Vagina (tissue), 2 donors: Measurements from ENCODE around the gene PANX3. TPM values are rescaled to one million over a fixed set of nuclear protein-coding genes. Genes with fewer than 3 reads are reported as not detected.

ENCODE experiments used
- DNase-seq, 2 donors: peaks; one replicate each; pipeline ENCODE4 v3.0.0-alpha.2; 2017; ENCODE audit errors: extremely low spot score in 2 of 2
- H3K27ac ChIP-seq: fragments of 200-600 bp; sonication (generic); one replicate; pipeline ENCODE4 v1.5.1; 2019
- H3K27me3 ChIP-seq: fragments of 200-600 bp; sonication (generic); one replicate; pipeline ENCODE4 v1.5.1; 2019
- H3K36me3 ChIP-seq, 2 donors: fragments of 200-600 bp; sonication (generic); one replicate each; pipeline ENCODE4 v1.5.1; 2017 to 2019
- H3K4me1 ChIP-seq: fragments of 200-600 bp; sonication (generic); one replicate; pipeline ENCODE4 v1.5.1; 2019
- H3K4me3 ChIP-seq, 2 donors: fragments of 200-600 bp; sonication (generic); 1 replicate in 1 of 2; 2 replicates in 1 of 2; pipeline ENCODE4 v1.5.1; 2016 to 2019
- H3K9me3 ChIP-seq: fragments of 200-600 bp; sonication (generic); one replicate; pipeline ENCODE4 v1.5.1; 2019
- CTCF ChIP-seq, 3 experiments: fragments of 450-650 bp in 2 of 3; fragments of 200-600 bp in 1 of 3; sonication (generic) in 1 of 3; IDR thresholded peaks; one replicate each; pipeline ENCODE4 v1.5.1; 2017 to 2019; ENCODE audit warnings: antibody characterized with exemption in 3 of 3, mild to moderate bottlenecking in 2 of 3, moderate library complexity in 2 of 3
- POLR2A ChIP-seq, 2 donors: fragments of 450-650 bp; IDR thresholded peaks; one replicate each; pipeline ENCODE4 v1.6.1; 2017; ENCODE audit warnings: antibody characterized with exemption in 2 of 2, mild to moderate bottlenecking in 2 of 2, moderate library complexity in 2 of 2
- POLR2AphosphoS5 ChIP-seq, 2 donors: sonication (generic); formaldehyde crosslinking; IDR thresholded peaks; one replicate each; pipeline ENCODE4 v1.9.0; 2017; ENCODE audit warnings: antibody characterized with exemption in 2 of 2, mild to moderate bottlenecking in 2 of 2, low read depth in 1 of 2; ENCODE audit not compliant: insufficient read depth in 1 of 2
- intact Hi-C: fragments of 100-400 bp; cut with DNase I; formaldehyde crosslinking; loops from one replicate; pipeline ENCODE4 v1.15.1; 2023
- total RNA-seq: library from RNA; depleted of rRNA; stranded (reverse); fragments of >200 nt; gene quantifications from one replicate; pipeline ENCODE4 v1.2.3, GENCODE V29; 2016

The PANX3 gene
- total RNA-seq, 1 donor from 2014 or later = not detected

DNA sequence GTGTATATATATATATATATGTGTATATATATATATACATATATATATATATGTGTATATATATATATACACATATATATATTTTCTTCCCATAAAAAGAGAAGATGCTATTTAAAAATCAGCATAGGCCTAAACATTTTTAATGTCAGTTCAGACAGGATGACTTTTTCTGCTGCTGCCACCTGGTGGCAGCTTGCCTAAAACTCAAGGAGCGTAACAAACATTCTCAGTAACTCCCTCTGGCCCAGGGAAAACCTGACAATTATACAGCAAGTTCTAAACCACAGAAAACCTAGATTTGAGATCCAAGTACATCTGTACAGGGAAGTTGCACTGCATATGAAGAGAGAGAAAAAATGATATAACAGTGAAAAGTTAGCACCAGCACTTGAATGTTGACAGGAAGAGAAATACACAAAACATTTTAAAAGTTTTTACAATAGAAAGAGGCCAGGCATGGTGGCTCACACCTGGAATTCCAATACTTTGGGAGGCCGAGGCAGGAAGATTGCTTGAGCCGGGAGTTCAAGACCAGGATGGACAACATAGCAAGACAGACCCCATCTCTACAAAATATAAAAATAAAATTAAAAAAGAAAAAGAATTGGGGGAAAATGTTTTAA is 24.9 kb upstream of the PANX3 start:
- H3K27ac ChIP-seq = no peak overlapping the region
- H3K9me3 ChIP-seq = no peaks in the 10 kb centered on the region
- no peaks in the 10 kb centered on the region for H3K36me3 ChIP-seq
- TF ChIP-seq POLR2A (IDR thresholded peaks at IDR 0.05) (no peak), CTCF (IDR thresholded peaks at IDR 0.05) (peak in 1 of 3 experiments; percentile 21), POLR2AphosphoS5 (IDR thresholded peaks at IDR 0.05; ENCODE audit: insufficient read depth in 1 of 2, low read depth in 1 of 2) (no peak)
- DNase-seq = no peak
- H3K4me1 ChIP-seq = no peaks in the 10 kb centered on the region
- intact Hi-C loops = loop anchor here (10.0 kb wide), 1 partner anchor 172 kb away; no protein-coding TSS in a partner anchor
- H3K27me3 ChIP-seq = no peaks in the 10 kb centered on the region
- no peak overlapping the region for H3K4me3 ChIP-seq

DNA sequence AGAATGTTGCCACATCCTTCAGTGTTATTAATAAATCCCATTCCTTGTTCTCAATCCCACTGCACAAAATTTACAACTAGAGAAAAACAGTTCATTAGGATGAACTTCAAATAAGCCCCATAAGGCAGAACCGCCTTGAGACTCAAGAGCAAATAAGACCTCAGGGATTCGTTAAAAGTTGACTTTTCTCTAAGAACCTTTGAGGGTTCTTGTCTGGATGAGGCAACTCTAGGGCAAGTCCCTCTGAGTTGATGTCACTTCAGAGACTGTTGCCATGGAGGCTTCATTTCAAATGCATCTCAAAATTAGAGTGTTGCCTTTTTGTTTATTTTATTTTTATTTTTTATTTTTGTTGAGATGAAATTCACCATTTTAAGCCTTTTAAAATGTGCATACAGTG is 19.8 kb upstream of the PANX3 start:
- H3K27ac ChIP-seq = no peak overlapping the region
- no peak overlapping the region for H3K4me3 ChIP-seq
- no peak for DNase-seq
- H3K27me3 ChIP-seq = no peaks in the 10 kb centered on the region
- H3K36me3 ChIP-seq = no peaks in the 10 kb centered on the region
- intact Hi-C loops = no loop called here
- no peak for TF ChIP-seq CTCF (IDR thresholded peaks at IDR 0.05)
- no peak for TF ChIP-seq POLR2A (IDR thresholded peaks at IDR 0.05)
- no peak for TF ChIP-seq POLR2AphosphoS5 (IDR thresholded peaks at IDR 0.05; ENCODE audit: insufficient read depth in 1 of 2, low read depth in 1 of 2)
- H3K9me3 ChIP-seq = no peaks in the 10 kb centered on the region
- H3K4me1 ChIP-seq = no peaks in the 10 kb centered on the region

GRCh38 chr11:124592627-124593026 is 18.6 kb upstream of the PANX3 start:
- Histone ChIP-seq H3K9me3 (no peaks in the 10 kb centered on the region), H3K27me3 (no peaks in the 10 kb centered on the region), H3K27ac (no peak overlapping the region), H3K36me3 (no peaks in the 10 kb centered on the region), H3K4me1 (no peaks in the 10 kb centered on the region), H3K4me3 (no peak overlapping the region)
- no peak for DNase-seq
- TF ChIP-seq POLR2A (IDR thresholded peaks at IDR 0.05) (no peak), CTCF (IDR thresholded peaks at IDR 0.05) (no peak), POLR2AphosphoS5 (IDR thresholded peaks at IDR 0.05; ENCODE audit: insufficient read depth in 1 of 2, low read depth in 1 of 2) (no peak)
- intact Hi-C loops = no loop called here

GRCh38 chr11:124595302-124595701 is 15.9 kb upstream of the PANX3 start:
- no peak overlapping the region for H3K27ac ChIP-seq
- no peak overlapping the region for H3K4me3 ChIP-seq
- DNase-seq = no peak
- H3K9me3 ChIP-seq = no peaks in the 10 kb centered on the region
- H3K27me3 ChIP-seq = no peaks in the 10 kb centered on the region
- TF ChIP-seq CTCF (IDR thresholded peaks at IDR 0.05) = no peak
- TF ChIP-seq POLR2A (IDR thresholded peaks at IDR 0.05) = no peak
- TF ChIP-seq POLR2AphosphoS5 (IDR thresholded peaks at IDR 0.05; ENCODE audit: insufficient read depth in 1 of 2, low read depth in 1 of 2) = no peak
- no peaks in the 10 kb centered on the region for H3K36me3 ChIP-seq
- no peaks in the 10 kb centered on the region for H3K4me1 ChIP-seq
- intact Hi-C loops = no loop called here

GRCh38 chr11:124597626-124598025 is 13.6 kb upstream of the PANX3 start:
- no peak for DNase-seq
- Histone ChIP-seq H3K9me3 (no peaks in the 10 kb centered on the region), H3K4me3 (no peak overlapping the region), H3K27ac (no peak overlapping the region), H3K27me3 (no peaks in the 10 kb centered on the region), H3K36me3 (no peaks in the 10 kb centered on the region), H3K4me1 (no peaks in the 10 kb centered on the region)
- intact Hi-C loops = no loop called here
- TF ChIP-seq POLR2A (IDR thresholded peaks at IDR 0.05) (no peak), CTCF (IDR thresholded peaks at IDR 0.05) (no peak), POLR2AphosphoS5 (IDR thresholded peaks at IDR 0.05; ENCODE audit: insufficient read depth in 1 of 2, low read depth in 1 of 2) (no peak)
